Effector CD8-positive, alpha-beta T cell (primary cell): ENCODE data around the gene EGFLAM.

Experiments
- DNase-seq: peaks from one replicate; lab custom pipeline; 2025; lab: John Stamatoyannopoulos, UW
- total RNA-seq, 4 experiments: gene quantifications; one replicate each; lab custom pipeline; 2026; lab: John Stamatoyannopoulos, UW

Gene EGFLAM
- total RNA-seq: 0 to 0.18 (median 0) reads per million in 4 experiments

DNA sequence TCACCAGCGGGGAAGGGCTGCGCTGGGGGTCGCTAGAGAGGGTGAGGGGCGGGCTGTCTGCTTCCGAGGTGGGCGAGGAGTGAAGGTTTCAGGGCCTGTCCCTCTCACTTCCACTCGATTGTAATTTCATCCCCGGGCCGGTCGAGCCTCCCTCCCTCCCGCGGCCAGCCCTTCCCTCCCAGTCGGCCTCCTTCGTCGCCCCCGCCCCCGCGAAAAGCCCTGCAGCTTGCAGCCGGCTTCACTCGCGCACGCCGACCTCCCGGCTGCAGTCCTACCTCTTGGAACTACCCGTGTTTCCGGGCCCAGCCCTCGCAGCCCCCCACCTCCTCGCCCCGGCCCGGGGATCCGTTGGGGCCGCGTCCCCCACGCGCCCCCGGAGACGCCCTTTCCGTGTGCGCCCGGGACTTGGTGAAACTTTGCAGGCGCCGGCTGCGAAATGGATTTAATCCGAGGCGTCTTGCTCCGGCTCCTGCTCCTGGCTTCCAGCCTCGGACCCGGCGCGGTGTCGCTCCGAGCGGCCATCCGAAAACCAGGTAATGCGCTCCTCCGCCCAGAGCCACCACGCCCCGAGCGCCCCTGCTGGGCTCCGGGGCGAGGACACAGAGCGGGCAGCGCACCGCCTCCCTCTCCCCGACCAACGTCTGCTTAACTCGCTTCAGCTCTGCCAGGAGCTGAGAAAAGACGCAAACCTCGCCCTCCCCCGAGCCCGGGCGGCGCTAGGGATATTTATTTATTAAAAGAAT, at the start of gene EGFLAM:
TSS of gene EGFLAM (plus strand) at position 241 of the 743 bp plus-strand sequence. CDS start at position 437, 196 bp downstream.
- no peak for DNase-seq

DNA sequence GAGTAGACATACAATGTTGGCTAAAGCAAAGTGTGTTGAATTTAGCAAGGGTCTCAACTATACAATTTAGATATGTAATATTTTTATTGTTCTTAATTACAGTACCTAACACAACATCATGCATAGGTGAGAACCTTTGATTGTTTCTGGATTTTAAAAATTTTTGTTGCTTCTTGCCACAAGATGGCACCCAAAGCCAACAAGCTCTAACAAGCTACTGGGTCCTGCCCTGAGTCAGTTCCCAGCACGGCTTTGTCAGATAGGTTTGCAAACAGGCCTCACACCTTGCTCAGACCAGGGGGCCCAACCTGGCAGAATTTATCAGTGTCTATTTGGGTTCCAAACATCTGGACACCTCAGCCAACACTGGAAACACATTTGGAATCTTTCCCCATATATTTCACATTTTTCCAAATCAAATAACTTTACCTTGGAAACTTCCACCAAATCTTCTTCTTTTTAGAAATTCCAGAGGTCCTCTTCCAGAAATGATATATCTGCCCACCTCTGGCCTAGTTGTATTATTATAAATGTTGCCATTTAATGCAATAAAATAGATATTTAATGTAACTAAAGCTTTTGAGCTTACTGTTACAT, 49.5 kb upstream of the EGFLAM start:
- no peak for DNase-seq

DNA sequence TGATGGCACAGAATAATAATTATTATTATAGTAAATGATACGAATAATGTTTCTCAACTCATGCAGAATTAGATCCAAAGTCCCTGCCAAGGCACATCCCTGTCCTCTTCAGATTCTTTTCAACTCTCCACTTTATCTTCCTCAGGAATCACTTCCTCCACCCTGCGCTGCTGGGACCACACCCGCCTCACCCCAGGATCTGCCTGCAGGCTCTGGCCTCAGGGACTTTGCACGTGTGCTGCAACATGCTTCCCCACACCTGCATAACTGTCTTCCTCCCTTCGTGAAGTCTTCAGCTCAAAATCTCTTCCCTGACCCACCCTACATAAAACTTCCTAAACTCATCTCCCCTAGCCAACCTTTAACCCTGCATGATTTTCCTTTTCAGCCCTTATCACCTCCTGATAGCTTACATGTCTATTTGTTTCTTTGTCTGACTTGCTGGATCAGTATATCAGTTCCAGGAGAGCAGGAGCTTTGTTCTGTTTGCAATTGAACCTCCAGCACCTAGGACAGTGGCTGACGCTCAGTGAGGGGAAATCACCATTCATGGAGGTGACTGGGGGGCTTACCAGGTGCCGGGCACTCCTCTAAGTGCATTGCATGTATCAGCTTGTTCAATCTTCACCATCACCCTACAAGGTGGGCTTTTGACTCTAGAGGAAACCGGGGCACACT, 47.5 kb upstream of the EGFLAM start:
- DNase-seq: no peak

DNA sequence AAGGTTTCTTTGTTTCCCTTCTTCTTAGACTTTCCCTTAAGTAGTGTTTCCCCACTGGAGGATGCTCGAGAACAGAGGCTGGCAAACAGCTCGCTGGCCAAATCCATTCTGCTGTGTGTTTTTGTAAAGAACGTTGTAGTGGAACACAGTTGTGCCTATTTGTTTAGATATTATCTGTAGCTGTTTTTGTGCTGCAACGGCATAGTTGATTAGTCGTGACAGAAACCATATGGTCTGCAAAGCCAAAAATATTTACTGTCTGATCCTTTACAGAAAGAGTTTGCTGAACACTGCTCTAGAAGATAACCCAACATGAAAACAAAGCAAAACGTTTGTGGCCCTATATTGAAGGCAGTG, 47.0 kb upstream of the EGFLAM start:
- DNase-seq: no peak

DNA sequence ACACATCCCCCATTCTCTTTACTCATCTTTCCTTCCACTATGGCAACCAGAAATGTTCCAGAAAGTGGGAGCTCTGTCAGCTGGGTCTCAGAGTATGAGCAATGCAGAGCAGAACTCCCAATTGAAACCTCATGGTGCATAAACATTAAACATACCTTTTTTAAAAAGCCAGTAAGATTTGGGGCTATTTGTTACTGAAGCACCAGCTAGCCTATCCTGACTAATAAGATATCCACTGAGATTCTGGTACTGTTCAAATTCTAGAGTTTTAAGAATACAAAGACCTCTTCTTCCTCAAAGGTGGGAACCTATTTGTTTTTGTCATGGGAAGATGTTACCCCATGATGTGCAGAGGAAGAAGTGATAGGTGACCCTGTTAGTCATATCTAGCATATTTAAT, 46.1 kb upstream of the EGFLAM start:
- DNase-seq: no peak

DNA sequence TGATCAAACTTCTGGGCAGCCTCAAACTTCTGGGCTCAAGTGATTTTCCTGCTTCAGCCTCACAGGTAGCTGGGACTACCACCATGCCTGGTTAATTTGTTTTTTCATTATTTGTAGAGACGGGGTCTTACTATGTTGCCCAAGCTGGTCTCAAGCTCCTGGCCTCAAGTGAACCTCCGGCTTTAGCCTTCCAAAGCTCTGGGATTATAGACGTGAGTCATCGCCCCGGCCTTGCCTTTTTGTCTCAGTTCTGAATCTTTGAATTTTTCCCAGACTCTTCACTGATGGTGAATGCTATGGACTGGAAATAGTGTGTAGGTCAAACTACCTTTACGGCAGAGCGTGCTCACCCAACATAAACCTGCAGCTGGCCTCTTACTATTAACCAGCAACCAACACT, 32.3 kb upstream of the EGFLAM start:
- DNase-seq: no peak

DNA sequence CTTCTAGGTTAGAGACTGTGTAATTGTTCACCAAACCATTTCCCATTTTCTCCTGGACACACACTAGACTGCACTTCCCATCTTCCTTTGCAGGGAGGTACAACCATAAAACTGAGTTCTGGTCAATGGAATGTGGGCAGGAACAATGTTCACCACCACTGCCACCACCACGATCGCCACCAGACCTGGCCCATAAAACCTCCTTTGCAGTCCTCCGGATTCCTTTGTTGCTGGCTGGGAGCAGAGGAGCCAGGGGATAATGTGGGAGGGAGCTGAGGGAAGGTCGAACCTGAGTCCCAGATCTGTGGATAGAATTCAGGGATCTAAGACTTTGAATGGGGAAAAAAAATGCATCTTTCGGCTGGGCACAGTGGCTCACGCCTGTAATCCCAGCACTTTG, 29.4 kb upstream of the EGFLAM start:
- no peak for DNase-seq

DNA sequence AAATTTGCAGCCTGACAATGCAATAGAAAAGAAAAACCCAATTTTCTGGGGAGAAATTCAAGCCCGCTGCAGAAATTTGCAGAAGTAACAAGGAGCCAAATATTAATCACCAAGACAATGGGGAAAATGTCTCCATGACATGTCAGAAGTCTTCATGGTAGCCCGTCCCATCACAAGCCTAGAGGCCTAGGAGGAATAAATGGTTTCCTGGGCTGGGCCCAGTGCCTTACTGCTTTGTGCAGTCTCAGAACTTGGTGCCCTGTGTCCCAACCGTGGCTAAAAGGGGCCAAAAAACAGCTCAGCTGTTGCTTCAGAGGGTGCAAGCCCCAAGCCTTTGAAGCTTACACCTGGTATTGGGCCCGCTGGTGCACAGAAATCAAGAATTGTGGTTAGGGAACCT, 23.6 kb upstream of the EGFLAM start:
- DNase-seq: no peak

DNA sequence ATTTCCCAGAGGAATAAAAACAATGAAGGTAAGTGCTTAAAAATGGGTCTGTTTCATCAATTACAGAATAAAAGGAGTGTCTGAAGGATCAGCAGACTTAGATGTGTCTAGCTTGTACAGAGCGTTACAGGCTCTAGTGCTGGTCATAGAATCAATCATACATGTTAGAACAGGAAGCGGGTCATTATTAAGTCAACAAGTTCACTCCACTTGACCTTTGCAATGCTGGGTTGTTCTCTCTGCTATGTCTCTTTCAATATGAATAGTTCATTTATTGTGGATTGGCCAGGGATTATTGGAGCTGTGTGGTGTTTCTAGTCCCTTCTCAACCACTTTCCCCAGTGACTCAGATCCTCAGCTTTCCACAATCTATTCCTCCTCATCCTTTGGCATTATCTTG, 20.7 kb upstream of the EGFLAM start:
- no peak for DNase-seq

DNA sequence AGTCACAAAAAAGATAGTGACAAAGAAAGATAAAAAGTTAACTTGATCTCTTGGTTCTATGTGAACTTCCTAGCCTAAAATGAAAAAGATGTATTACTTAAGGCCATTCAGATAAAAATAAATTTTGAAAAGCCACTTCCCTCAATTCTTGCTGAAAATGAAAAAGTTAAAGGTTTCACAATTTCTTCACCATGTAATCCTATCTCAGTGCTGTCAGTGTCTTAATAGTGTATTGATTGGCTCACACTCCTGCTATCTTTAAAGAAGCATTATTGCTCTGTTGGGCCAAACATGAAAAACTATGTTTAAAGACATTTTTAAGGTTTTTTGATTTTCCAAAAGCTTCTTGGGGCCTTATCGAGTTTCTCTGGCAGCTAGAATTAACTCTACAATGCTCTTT, 18.1 kb upstream of the EGFLAM start:
- no peak for DNase-seq

DNA sequence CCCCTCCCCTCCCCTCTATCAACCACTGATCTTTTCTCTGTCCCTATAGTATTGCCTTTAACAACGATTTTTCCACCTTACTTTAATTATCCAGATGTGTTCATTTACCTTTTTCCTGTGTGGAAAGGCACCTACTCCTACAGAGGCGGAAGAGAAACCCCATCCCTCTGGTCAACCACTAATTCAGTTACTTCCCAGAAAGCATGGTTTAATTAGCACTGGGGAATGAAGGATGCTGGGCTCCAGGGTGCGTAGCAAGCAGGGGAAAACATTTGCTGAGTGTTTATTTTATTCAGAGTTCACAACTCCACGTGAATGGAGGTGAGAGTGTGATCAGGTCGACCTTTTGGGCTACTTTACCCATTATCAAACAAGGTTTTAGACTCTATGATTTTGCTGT, 16.7 kb upstream of the EGFLAM start:
- DNase-seq: no peak

DNA sequence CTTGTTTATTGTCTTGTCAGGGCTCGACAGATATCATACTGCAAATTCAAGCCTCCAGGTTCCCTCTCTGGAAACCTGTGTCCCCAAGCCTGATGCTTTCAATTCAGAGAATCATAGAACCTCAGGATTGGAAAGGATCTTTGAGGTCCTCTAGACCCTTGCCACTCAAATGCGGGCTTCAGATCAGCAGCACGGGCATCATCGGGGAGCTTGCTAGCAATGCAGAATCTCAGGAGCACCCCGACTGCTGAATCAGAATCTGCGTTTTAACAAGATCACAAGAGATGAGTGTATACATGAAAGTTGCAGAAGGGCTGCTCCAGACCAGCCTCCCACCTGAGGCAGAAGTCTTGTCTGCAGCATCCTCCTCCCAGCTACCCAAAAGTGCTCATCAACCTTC, 13.1 kb upstream of the EGFLAM start:
- DNase-seq: no peak

DNA sequence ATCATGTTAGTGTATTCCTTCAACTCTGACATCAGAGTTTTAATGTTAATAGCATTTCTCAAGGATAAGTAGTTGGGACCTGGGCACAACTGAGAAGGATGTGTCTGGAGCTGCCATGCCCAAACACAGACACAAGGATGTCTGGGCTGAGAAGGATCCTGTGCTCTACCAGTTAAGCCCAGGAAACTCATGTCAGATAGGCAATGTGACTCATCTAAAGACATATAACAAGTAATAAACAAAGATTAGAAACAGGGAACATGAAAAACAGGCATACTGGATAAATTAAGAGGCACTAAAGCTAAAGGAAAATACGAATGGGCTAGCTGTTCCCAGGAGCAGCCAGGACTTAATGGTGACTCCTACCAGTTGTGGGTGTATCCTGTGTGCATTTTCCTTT, 9.1 kb upstream of the EGFLAM start:
- no peak for DNase-seq

DNA sequence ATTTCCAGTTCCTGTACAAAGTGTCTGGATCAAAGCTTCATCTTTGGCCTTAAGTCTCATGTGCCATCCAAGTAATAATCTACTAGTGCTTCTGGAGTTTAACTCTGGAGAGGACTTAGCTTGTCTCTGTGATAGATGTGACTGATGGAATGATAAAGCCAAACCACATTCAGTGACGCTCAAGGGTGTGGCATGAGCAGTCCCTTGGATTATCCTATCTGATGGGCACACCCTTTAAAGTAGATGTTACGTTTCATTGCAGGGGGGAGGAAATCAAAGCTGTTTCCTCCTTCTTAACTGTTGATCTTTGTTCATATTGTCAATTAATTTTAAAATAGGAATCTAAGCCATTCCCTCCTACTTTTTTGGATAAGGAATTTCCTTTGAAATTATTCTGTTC, 8.5 kb upstream of the EGFLAM start:
- no peak for DNase-seq

DNA sequence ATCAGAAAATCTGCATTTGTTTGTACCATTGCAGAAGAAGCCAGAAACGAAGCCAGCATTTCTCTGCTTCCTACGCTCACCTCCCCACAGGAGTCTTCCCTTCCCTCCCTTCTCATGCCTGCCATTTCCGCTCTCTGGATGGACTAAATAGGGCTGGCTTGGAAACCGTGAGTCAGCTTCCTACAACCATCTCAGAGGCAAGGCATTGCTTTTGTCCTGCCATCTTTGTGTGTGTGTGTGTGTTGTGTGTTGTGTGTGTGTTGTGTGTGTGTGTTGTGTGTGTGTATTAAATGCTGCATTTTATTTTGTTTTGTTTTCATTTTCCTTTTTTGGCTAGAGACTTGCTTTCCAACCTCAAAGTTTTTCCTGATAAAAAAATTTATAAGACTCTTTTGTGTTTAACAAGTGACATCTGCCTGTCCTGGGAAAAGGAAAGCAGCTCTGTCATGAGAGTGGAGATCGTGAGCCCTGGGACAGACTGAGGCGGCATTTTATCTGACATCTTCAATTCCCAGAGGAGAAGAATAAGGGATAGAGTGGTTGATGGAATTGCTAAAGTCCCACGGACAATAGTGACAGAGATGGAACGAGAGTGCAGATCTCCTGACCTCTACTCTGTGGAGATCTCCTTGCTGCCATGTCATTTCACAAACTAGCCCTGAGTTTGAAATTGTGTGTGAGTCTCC, 7.5 kb upstream of the EGFLAM start:
- DNase-seq: no peak

DNA sequence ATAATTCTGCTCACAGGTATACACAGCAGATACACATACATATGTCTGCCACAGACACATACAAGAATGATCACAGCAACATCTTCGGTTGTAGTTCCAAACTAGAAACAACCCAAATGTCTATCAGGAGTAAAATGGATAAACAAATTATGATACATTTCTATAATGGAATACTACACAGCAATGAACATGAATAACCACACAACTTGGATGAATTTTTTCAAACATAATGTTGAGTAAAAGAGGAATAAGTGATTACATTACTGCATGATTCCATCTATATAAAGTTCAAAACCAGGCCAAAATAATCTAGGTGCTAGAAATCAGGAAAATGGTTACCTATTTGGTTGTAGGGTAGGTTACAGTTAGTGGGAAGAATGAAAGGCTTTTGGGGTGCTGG, 4.6 kb upstream of the EGFLAM start:
- no peak for DNase-seq

DNA sequence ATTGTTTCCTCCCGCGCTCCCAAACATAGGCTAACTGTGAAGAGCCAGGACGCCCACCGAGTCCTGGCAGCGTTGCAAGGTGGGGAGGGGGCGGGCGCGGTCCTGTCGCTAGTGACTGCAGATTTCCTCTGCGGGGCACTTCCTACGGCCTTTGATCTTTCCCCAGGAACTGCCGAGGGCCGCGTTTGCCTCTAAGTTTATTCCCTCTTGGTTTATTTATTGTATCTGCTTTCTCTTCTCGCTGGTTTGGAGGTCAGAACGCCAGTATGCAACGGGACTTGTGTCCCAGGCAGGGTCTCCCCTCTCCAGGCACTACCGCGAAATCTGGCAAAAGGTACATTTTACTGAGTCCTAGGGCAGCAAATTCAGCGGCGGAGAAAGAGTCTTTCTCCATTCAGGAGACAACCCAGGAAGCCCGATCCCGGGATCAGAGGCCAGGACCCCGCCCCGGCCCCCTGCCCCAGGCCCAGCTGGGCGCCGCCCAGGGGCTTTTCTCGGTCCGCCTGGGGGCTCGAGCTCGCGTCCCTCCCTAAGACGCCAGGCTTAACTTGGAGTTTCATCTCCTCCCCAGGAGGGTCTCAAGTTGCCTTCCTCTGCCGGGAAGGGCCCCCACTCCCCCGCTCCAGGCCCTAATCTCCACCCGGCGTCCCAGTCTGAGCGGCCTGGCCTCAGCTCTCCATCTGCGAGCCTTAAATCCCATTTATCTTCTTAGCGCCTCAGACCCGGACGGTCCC, 884 bp upstream of the EGFLAM start:
- no peak for DNase-seq

DNA sequence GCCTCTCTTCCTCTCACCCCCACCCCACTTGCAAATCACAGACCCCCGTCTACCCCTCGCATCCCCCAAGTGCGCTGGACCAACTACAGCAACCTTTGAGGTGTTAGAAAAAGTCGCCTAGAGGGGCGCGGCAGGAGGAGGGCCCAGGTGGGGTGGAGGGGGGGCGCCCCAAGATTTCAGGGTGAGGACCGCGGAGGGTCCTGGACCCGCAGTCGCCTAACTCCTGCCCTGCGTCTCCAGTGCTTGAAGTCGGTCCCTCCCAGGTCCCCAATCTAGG, 379 bp upstream of the EGFLAM start:
- DNase-seq: no peak

DNA sequence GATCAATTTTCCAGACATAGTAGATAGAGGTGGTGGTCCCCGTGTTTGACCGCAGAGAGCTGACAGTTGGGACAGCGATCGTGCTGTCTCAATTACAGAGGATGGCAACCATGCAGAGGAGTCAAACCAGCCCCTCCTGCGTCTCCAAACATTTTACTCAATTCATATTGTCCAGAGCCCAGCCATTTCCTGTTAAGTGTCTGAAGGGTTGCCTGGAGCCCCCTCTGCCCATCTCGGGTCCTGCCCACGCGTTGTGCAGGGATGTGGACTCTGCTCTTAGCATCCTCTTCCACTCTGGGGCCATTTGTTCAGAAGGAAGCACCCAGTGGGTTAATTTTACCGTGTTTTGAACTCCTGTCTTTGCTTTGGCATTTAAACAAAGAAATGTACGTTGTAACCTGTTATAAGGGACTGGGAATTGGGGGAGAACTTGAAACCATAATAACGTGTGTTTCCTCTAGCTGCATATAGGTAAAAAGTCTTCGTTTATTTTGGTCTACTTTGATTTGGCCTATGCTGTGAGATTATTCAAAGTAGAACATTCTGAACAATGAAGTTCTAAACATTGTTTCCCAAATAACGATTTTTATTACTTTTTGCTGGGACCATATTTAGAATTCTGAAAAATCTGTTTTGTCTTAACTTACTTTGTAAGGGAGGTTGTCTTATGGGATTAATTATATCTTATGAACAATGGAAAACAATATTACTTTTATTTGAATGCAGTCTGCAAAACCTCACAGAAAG, 876 bp downstream of the EGFLAM start:
- DNase-seq: no peak

DNA sequence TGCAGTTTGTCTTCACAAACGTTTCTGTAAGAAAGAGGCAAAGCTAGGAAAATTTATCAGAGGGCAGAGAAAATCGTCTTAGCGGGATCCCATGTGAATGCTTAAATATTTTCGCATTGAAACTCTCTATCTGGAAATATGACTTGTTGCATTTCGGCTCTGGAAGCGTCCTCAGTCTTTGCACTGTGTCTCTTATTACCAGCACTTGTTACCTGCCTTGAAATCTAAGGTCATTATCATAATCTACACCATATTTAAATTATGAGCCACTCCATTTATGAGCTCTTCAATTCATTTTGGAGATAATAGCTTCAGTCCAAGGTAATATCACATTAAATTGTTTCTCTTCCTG, 1.4 kb downstream of the EGFLAM start:
- no peak for DNase-seq

DNA sequence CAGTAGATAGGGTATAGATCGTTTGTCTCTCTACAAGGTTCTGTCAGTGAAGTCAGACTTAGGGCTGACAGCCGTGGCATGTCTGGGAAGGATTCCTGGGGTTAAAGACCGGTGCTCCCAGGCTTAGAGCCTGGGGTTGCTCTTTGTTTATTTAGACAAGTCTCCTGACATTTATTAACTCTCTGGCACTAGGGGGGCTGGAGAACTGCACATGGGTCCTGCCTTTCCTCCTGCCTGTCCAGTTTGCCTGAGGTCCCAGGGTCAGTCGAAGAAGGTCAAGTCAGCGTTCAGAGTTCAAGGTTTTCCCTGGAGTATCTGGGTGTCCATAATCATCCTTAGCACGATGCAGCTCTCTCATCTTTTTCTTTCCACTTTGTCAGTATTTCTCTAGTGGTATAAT, 5.6 kb downstream of the EGFLAM start:
- DNase-seq: no peak
